ENCODE measurements around the gene DYRK4.

Gene DYRK4

DNA sequence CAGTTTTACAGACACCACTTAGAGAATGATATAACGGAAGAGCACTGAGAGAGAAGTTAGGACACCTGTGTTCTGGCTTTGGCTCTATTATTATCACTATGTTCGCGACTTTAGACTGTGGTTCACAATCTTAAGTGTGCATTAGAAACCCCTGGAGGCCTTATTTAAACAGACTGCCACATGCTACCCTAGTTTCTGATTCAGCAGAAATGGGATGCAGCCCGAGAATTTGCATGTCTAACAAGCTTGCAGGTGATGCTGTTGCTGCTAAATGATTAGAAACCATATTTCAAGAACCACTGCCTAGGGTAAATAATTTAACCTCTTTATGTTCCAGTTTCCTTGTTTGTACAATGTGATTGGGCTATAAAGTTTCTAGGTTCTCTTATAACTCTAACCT, 26.9 kb upstream of the DYRK4 start:
- no peaks in the 10 kb centered on the region for H3K9me3 ChIP-seq (ENCODE audit: insufficient read depth, low read length)
- no peaks in the 10 kb centered on the region for H3K4me1 ChIP-seq (ENCODE audit: insufficient read depth, insufficient read length)
- no peak overlapping the region for H3K4me3 ChIP-seq (ENCODE audit: insufficient read length, low read depth)
- peaks cover 57% of the 10 kb centered on the region for H3K36me3 ChIP-seq (ENCODE audit: insufficient read depth, insufficient read length, low read length)
- TF ChIP-seq ZNF274 (IDR thresholded peaks at IDR 0.05; ENCODE audit: low read depth, low read length), result no peak
- no peak for TF ChIP-seq YY1 (IDR thresholded peaks at IDR 0.05; ENCODE audit: insufficient read depth, insufficient read length)
- TF ChIP-seq SUZ12 (IDR thresholded peaks at IDR 0.05; ENCODE audit: extremely low read depth, insufficient read depth, insufficient read length), result no peak
- DNase-seq (ENCODE audit: low read depth, low spot score), result no peak
- no peaks in the 10 kb centered on the region for H3K27me3 ChIP-seq (ENCODE audit: insufficient read depth, insufficient read length)
- no peak overlapping the region for H3K9ac ChIP-seq (ENCODE audit: insufficient read length, low read depth)

DNA sequence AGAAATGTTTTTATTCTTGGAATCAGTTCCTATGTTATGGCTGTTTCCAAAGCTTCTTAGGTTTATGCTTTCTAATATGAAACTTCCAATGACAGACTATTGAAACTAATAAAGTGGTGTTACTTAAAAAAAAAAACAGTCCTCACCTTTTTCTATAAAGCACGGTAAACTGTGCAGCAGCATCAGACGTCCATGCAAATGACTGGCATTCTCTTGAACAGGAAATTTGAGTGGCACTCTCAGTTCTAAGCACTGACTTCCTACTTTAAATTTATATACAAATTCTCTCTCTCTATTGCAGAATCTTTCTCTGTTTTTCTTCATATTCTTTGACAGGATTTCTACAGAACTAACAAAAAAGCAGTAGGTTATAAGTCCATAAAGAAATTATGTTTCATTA, 26.1 kb upstream of the DYRK4 start:
- H3K9me3 ChIP-seq (ENCODE audit: insufficient read depth, low read length), result no peaks in the 10 kb centered on the region
- no peak overlapping the region for H3K4me3 ChIP-seq (ENCODE audit: insufficient read length, low read depth)
- H3K27me3 ChIP-seq (ENCODE audit: insufficient read depth, insufficient read length), result no peaks in the 10 kb centered on the region
- no peaks in the 10 kb centered on the region for H3K4me1 ChIP-seq (ENCODE audit: insufficient read depth, insufficient read length)
- no peak overlapping the region for H3K9ac ChIP-seq (ENCODE audit: insufficient read length, low read depth)
- no peak for DNase-seq (ENCODE audit: low read depth, low spot score)
- peaks cover 62% of the 10 kb centered on the region for H3K36me3 ChIP-seq (ENCODE audit: insufficient read depth, insufficient read length, low read length)
- no peak for TF ChIP-seq YY1 (IDR thresholded peaks at IDR 0.05; ENCODE audit: insufficient read depth, insufficient read length)
- no peak for TF ChIP-seq SUZ12 (IDR thresholded peaks at IDR 0.05; ENCODE audit: extremely low read depth, insufficient read depth, insufficient read length)
- no peak for TF ChIP-seq ZNF274 (IDR thresholded peaks at IDR 0.05; ENCODE audit: low read depth, low read length)

GRCh38 chr12:4538207-4539160, 23.5 kb upstream of the DYRK4 start, which contains the start of gene RAD51AP1:
RAD51AP1 (plus strand) TSS chr12:4538890; CDS start chr12:4538940, 50 bp downstream.
- H3K27me3 ChIP-seq (ENCODE audit: insufficient read depth, insufficient read length), result no peaks in the 10 kb centered on the region
- DNase-seq (ENCODE audit: low read depth, low spot score), result peak; percentile 100
- no peaks in the 10 kb centered on the region for H3K9me3 ChIP-seq (ENCODE audit: insufficient read depth, low read length)
- no peaks in the 10 kb centered on the region for H3K4me1 ChIP-seq (ENCODE audit: insufficient read depth, insufficient read length)
- no peak for TF ChIP-seq ZNF274 (IDR thresholded peaks at IDR 0.05; ENCODE audit: low read depth, low read length)
- peak; percentile 70 for TF ChIP-seq YY1 (IDR thresholded peaks at IDR 0.05; ENCODE audit: insufficient read depth, insufficient read length)
- no peak for TF ChIP-seq SUZ12 (IDR thresholded peaks at IDR 0.05; ENCODE audit: extremely low read depth, insufficient read depth, insufficient read length)
- H3K4me3 ChIP-seq (ENCODE audit: insufficient read length, low read depth), result peak within 1 kb of the TSS; percentile 93
- H3K9ac ChIP-seq (ENCODE audit: insufficient read length, low read depth), result peak within 1 kb of the TSS; percentile 93
- peaks cover 66% of the 10 kb centered on the region for H3K36me3 ChIP-seq (ENCODE audit: insufficient read depth, insufficient read length, low read length)

- Histone ChIP-seq H3K9ac (ENCODE audit: insufficient read length, low read depth) (peak overlapping the region; percentile 93), H3K9me3 (ENCODE audit: insufficient read depth, low read length) (no peaks in the 10 kb centered on the region), H3K4me3 (ENCODE audit: insufficient read length, low read depth) (peak overlapping the region; percentile 93), H3K36me3 (ENCODE audit: insufficient read depth, insufficient read length, low read length) (peaks cover 66% of the 10 kb centered on the region), H3K27me3 (ENCODE audit: insufficient read depth, insufficient read length) (no peaks in the 10 kb centered on the region), H3K4me1 (ENCODE audit: insufficient read depth, insufficient read length) (no peaks in the 10 kb centered on the region)
- no peak for DNase-seq (ENCODE audit: low read depth, low spot score)
- TF ChIP-seq YY1 (IDR thresholded peaks at IDR 0.05; ENCODE audit: insufficient read depth, insufficient read length) (no peak), ZNF274 (IDR thresholded peaks at IDR 0.05; ENCODE audit: low read depth, low read length) (no peak), SUZ12 (IDR thresholded peaks at IDR 0.05; ENCODE audit: extremely low read depth, insufficient read depth, insufficient read length) (no peak)
Measured at GRCh38 chr12:4539167-4539870, 22.7 kb upstream of the DYRK4 start.

DNA sequence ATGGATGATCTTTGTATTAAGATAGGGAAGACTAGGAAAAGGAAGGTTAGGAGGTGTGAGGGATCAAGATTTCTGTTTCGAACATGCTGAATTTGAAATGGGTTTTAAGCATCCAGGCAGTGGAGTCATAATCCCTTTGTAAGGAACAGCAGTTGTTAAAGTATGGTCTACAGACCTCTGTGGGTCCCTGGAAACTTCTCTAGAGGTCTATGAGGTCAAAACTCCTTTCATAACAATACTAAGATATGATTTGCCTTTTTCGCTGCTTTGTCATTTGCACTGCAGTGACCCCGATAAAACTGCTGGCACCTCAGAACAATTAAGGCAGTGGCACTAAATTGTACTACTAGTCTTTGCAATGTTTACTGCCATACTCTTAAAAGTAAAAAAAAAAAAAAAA, 21.8 kb upstream of the DYRK4 start:
- TF ChIP-seq YY1 (IDR thresholded peaks at IDR 0.05; ENCODE audit: insufficient read depth, insufficient read length), result no peak
- no peak for TF ChIP-seq SUZ12 (IDR thresholded peaks at IDR 0.05; ENCODE audit: extremely low read depth, insufficient read depth, insufficient read length)
- TF ChIP-seq ZNF274 (IDR thresholded peaks at IDR 0.05; ENCODE audit: low read depth, low read length), result no peak
- H3K4me3 ChIP-seq (ENCODE audit: insufficient read length, low read depth), result peak overlapping the region; percentile 93
- H3K4me1 ChIP-seq (ENCODE audit: insufficient read depth, insufficient read length), result no peaks in the 10 kb centered on the region
- H3K9me3 ChIP-seq (ENCODE audit: insufficient read depth, low read length), result no peaks in the 10 kb centered on the region
- H3K9ac ChIP-seq (ENCODE audit: insufficient read length, low read depth), result peak overlapping the region; percentile 93
- H3K36me3 ChIP-seq (ENCODE audit: insufficient read depth, insufficient read length, low read length), result peaks cover 66% of the 10 kb centered on the region
- DNase-seq (ENCODE audit: low read depth, low spot score), result no peak
- H3K27me3 ChIP-seq (ENCODE audit: insufficient read depth, insufficient read length), result no peaks in the 10 kb centered on the region

DNA sequence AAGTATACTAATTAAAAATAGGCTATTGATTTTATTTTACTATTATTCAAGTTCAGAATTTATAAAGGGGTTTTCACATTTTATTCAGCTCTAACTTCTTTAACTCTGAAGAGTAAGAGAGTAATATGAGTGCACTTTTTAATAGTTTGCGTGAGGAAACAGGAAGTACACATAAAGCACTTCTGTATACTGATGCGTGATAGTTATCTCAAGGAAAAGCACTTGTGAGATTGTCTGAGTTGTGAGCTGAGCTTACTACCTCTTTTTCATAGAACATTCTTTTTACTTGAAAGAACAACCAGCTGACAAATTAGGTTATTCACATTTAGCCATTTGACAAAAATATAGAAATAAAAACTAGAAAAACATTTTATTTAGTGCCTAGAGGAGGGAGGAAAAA, 21.4 kb upstream of the DYRK4 start:
- no peaks in the 10 kb centered on the region for H3K9me3 ChIP-seq (ENCODE audit: insufficient read depth, low read length)
- H3K4me1 ChIP-seq (ENCODE audit: insufficient read depth, insufficient read length), result no peaks in the 10 kb centered on the region
- no peak overlapping the region for H3K9ac ChIP-seq (ENCODE audit: insufficient read length, low read depth)
- no peak for DNase-seq (ENCODE audit: low read depth, low spot score)
- H3K36me3 ChIP-seq (ENCODE audit: insufficient read depth, insufficient read length, low read length), result peaks cover 66% of the 10 kb centered on the region
- H3K27me3 ChIP-seq (ENCODE audit: insufficient read depth, insufficient read length), result no peaks in the 10 kb centered on the region
- TF ChIP-seq ZNF274 (IDR thresholded peaks at IDR 0.05; ENCODE audit: low read depth, low read length), result no peak
- TF ChIP-seq YY1 (IDR thresholded peaks at IDR 0.05; ENCODE audit: insufficient read depth, insufficient read length), result no peak
- no peak for TF ChIP-seq SUZ12 (IDR thresholded peaks at IDR 0.05; ENCODE audit: extremely low read depth, insufficient read depth, insufficient read length)
- H3K4me3 ChIP-seq (ENCODE audit: insufficient read length, low read depth), result no peak overlapping the region

- no peaks in the 10 kb centered on the region for H3K9me3 ChIP-seq (ENCODE audit: insufficient read depth, low read length)
- DNase-seq (ENCODE audit: low read depth, low spot score), result no peak
- H3K9ac ChIP-seq (ENCODE audit: insufficient read length, low read depth), result no peak overlapping the region
- H3K27me3 ChIP-seq (ENCODE audit: insufficient read depth, insufficient read length), result no peaks in the 10 kb centered on the region
- H3K36me3 ChIP-seq (ENCODE audit: insufficient read depth, insufficient read length, low read length), result peaks cover 97% of the 10 kb centered on the region
- H3K4me3 ChIP-seq (ENCODE audit: insufficient read length, low read depth), result no peak overlapping the region
- H3K4me1 ChIP-seq (ENCODE audit: insufficient read depth, insufficient read length), result no peaks in the 10 kb centered on the region
- TF ChIP-seq YY1 (IDR thresholded peaks at IDR 0.05; ENCODE audit: insufficient read depth, insufficient read length), result no peak
- TF ChIP-seq SUZ12 (IDR thresholded peaks at IDR 0.05; ENCODE audit: extremely low read depth, insufficient read depth, insufficient read length), result no peak
- TF ChIP-seq ZNF274 (IDR thresholded peaks at IDR 0.05; ENCODE audit: low read depth, low read length), result no peak
Measured at GRCh38 chr12:4545195-4545594, 16.8 kb upstream of the DYRK4 start.

Measured in NT2/D1 (cell line).